G401.6 (cell line): ENCODE measurements around the gene GALNT2.
A peak's percentile ranks its signal among the peaks of the same experiment; 100 is the strongest.

ENCODE experiments used
- FAIRE-seq: peaks from 2 replicates; lab custom pipeline; 2012; peaks lifted over from hg19 to GRCh38; lab: Jason Lieb, UNC

Gene GALNT2

GRCh38 chr1:230212405-230212936 lies 145.4 kb downstream of the GALNT2 start:
- no peak for FAIRE-seq

GRCh38 chr1:230215031-230215430 lies 148.0 kb downstream of the GALNT2 start:
- FAIRE-seq, result no peak

GRCh38 chr1:230215529-230215928 lies 148.5 kb downstream of the GALNT2 start:
- no peak for FAIRE-seq

- no peak for FAIRE-seq
Measured at GRCh38 chr1:230216896-230217295, 149.9 kb downstream of the GALNT2 start.

- FAIRE-seq, result no peak
Measured at GRCh38 chr1:230218667-230219066, 151.6 kb downstream of the GALNT2 start.

- no peak for FAIRE-seq
Measured at GRCh38 chr1:230219174-230220067, 152.4 kb downstream of the GALNT2 start.

- no peak for FAIRE-seq
Measured at GRCh38 chr1:230220478-230220877, 153.4 kb downstream of the GALNT2 start.

- FAIRE-seq, result no peak
Measured at GRCh38 chr1:230220907-230221306, 153.9 kb downstream of the GALNT2 start.

- FAIRE-seq, result no peak
Measured at GRCh38 chr1:230222678-230223077, 155.6 kb downstream of the GALNT2 start.

- no peak for FAIRE-seq
Measured at GRCh38 chr1:230224101-230224960, 157.3 kb downstream of the GALNT2 start.

- FAIRE-seq, result no peak
Measured at GRCh38 chr1:230226007-230226800, 159.2 kb downstream of the GALNT2 start.

GRCh38 chr1:230226814-230227213 lies 159.8 kb downstream of the GALNT2 start:
- peak; percentile 34 for FAIRE-seq

- no peak for FAIRE-seq
Measured at GRCh38 chr1:230228236-230228897, 161.3 kb downstream of the GALNT2 start.

- no peak for FAIRE-seq
Measured at GRCh38 chr1:230230273-230230672, 163.2 kb downstream of the GALNT2 start.

GRCh38 chr1:230230948-230231773 lies 164.1 kb downstream of the GALNT2 start:
- FAIRE-seq, result no peak

GRCh38 chr1:230231774-230232145 lies 164.7 kb downstream of the GALNT2 start:
- FAIRE-seq, result no peak

GRCh38 chr1:230232371-230232771 lies 165.3 kb downstream of the GALNT2 start:
- no peak for FAIRE-seq

- FAIRE-seq, result no peak
Measured at GRCh38 chr1:230233786-230234185, 166.7 kb downstream of the GALNT2 start.

- no peak for FAIRE-seq
Measured at GRCh38 chr1:230235876-230236275, 168.8 kb downstream of the GALNT2 start.

- no peak for FAIRE-seq
Measured at GRCh38 chr1:230236301-230237008, 169.4 kb downstream of the GALNT2 start.
